DOHH2 (cell line): ENCODE data around the gene CEP295NL.

Source experiments
- CTCF ChIP-seq: fragments of 200-600 bp; sonication (generic); IDR thresholded peaks from one replicate; pipeline ENCODE4 v1.5.1; 2014; ENCODE audit warnings: antibody characterized with exemption, mild to moderate bottlenecking, low read depth, low read length; ENCODE audit not compliant: poor library complexity, severe bottlenecking
- EZH2phosphoT487 ChIP-seq: fragments of 200-600 bp; sonication (generic); IDR thresholded peaks from 2 replicates; pipeline ENCODE4 v1.6.1; 2017; ENCODE audit warnings: borderline replicate concordance, mild to moderate bottlenecking, antibody characterized with exemption, low read length, moderate library complexity, mixed read lengths

DNA sequence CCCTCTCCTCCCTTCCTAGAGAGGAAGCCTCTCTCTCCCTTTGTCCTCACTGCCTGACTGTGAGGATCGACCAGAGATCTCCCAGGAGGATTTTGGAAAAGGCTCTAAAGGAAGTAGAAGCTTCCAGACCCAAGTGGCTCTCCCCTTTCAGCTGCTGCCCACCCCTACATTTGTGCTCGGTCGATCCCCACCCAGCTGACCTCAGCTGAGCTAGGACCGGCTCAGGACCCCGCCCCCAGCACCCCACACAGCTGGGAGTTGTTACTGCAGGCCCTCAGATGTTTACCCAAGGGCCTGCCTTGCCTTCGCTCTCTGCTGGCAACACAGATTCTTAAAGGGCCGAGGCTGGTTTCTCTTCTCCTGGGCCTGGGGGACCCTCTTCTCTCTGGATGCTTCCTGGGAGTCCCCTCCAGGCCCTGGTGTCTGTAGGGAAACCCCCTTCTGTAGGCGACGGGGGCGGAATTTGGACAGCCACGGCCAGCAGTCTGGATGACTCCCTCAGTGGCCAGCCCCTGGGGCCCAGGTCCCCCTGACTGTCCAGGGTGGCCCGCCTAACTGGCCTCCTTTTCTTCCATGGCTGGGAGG is 49.1 kb upstream of the CEP295NL start:
- no peak for TF ChIP-seq CTCF
- no peak for TF ChIP-seq EZH2phosphoT487
